Pancreas (tissue), 10 donors: Measurements from ENCODE around the gene IGFN1. TPM values are rescaled to one million over a fixed set of nuclear protein-coding genes. Genes with fewer than 3 reads are reported as not detected.

Experiments used
- ATAC-seq, 4 donors: fragments of 200-7000 bp; cut with Tn5 transposase; one replicate each; pipeline versions ENCODE4 v1.8.0 to v1.9.1; 2020; ENCODE audit warnings: mild to moderate bottlenecking in 4 of 4, moderate library complexity in 4 of 4
- DNase-seq, 6 donors: peaks; one replicate each; pipeline ENCODE4 v3.0.0-alpha.2; 2020
- FAIRE-seq: peaks from 2 replicates; lab custom pipeline; 2012; peaks lifted over from hg19 to GRCh38; lab: Jason Lieb, UNC
- H3K27ac ChIP-seq, 4 donors: fragments of 200-600 bp; sonication (generic); 1 replicate in 3 of 4; 2 replicates in 1 of 4; pipeline versions ENCODE4 v1.5.0 to v1.8.0; 2020
- H3K27me3 ChIP-seq, 4 donors: fragments of 200-600 bp; one replicate each; pipeline ENCODE4 v1.8.0; 2021
- H3K36me3 ChIP-seq, 3 donors: fragments of 200-600 bp; sonication (generic) in 1 of 3; one replicate each; pipeline versions ENCODE4 v1.5.0 to v1.8.0; 2020 to 2021
- H3K4me1 ChIP-seq, 3 donors: fragments of 200-600 bp; one replicate each; pipeline ENCODE4 v1.8.0; 2021
- H3K4me3 ChIP-seq, 4 donors: fragments of 200-600 bp; sonication (generic) in 2 of 4; one replicate each; pipeline versions ENCODE4 v1.5.0 to v1.8.0; 2020 to 2021
- H3K9me3 ChIP-seq, 4 donors: fragments of 200-600 bp; one replicate each; pipeline ENCODE4 v1.8.0; 2021
- CTCF ChIP-seq, 4 donors: fragments of 200-600 bp; sonication (generic) in 3 of 4; IDR thresholded peaks; one replicate each; pipeline versions ENCODE4 v1.5.0 to v1.8.0; 2021; ENCODE audit warnings: antibody characterized with exemption in 4 of 4
- WGBS, 2 donors: extraction: QIAGEN DNeasy Blood & Tissue Kit; methylation state at CpG; one replicate each; pipeline ENCODE4 v1.1.7; 2013; 5-methylcytosine and 5-hydroxymethylcytosine counted together
- intact Hi-C, 3 donors: fragments of 100-400 bp; cut with DNase I; formaldehyde crosslinking; loops; one replicate each; pipeline versions ENCODE4 v1.11.1 to v1.14.2; 2022
- polyA plus RNA-seq, 2 donors: library from polyadenylated mRNA; stranded (reverse); fragments of 200-250 nt; gene quantifications; one replicate each; pipeline ENCODE4 v1.2.3, GENCODE V29; 2013
- total RNA-seq, 6 donors: library from RNA; stranded (reverse); fragmentation: NEBNext Ultra II Directional in 4 of 6; extraction: Animal tissue kit (Norgen Biotek cat#: 25700) in 4 of 6; gene quantifications; one replicate each; pipeline versions ENCODE4 v1.2.1 to v1.2.4, GENCODE V29; 2021 to 2023
- donor health status: healthy with polysubstance abuse.
- donor health status: DM: no; HTN: no; CAD: no; lungs with moderate emphysema.
- donor health status: DM: no; HTN: no; CAD: no.
- donor health status: control.
- donor health status: control.
- donor health status: Bipolar disorder and iron deficiency.
- donor health status: DM: yes; HTN: yes; CAD: no.
- donor health status: DM: no; HTN: no; CAD: no.
- donor health status: DM: no; HTN: no; CAD: no.
- donor health status: DM: yes; HTN: yes; CAD: no.

The IGFN1 gene
- total and polyA plus RNA-seq, 8 donors: 4.1 to 48.4 (median 14.6) TPM

GRCh38 chr1:201266774-201267173, 76.2 kb downstream of the IGFN1 start:
- DNase-seq (no peak), ATAC-seq (no peak), FAIRE-seq (no peak)
- H3K9me3 ChIP-seq: no peaks in the 10 kb centered on the region
- H3K27ac ChIP-seq: no peak overlapping the region
- H3K4me1 ChIP-seq: no peaks in the 10 kb centered on the region
- no peak overlapping the region for H3K4me3 ChIP-seq
- no peaks in the 10 kb centered on the region for H3K36me3 ChIP-seq
- no peak for TF ChIP-seq CTCF (IDR thresholded peaks at IDR 0.05)
- 66 to 68% methylated on average over 3 of the region's 3 CpGs for WGBS, 2 donors
- no peaks in the 10 kb centered on the region for H3K27me3 ChIP-seq
- intact Hi-C loops: no loop called here

- no peak for FAIRE-seq
- WGBS, 2 donors: 82 to 83% methylated on average over 14 of the region's 14 CpGs
- Histone ChIP-seq H3K36me3 (no peaks in the 10 kb centered on the region), H3K4me3 (no peak overlapping the region), H3K27ac (no peak overlapping the region), H3K9me3 (no peaks in the 10 kb centered on the region), H3K27me3 (no peaks in the 10 kb centered on the region), H3K4me1 (no peaks in the 10 kb centered on the region)
- DNase-seq: peak in 1 of 6 donors; percentile 0
- no peak for TF ChIP-seq CTCF (IDR thresholded peaks at IDR 0.05)
- no peak for ATAC-seq
- intact Hi-C loops: no loop called here
Observed at GRCh38 chr1:201267481-201268229, 77.0 kb downstream of the IGFN1 start.

GRCh38 chr1:201268604-201269151, 78.1 kb downstream of the IGFN1 start:
- WGBS, 2 donors: 34 to 36% methylated on average over 12 of the region's 12 CpGs

DNA sequence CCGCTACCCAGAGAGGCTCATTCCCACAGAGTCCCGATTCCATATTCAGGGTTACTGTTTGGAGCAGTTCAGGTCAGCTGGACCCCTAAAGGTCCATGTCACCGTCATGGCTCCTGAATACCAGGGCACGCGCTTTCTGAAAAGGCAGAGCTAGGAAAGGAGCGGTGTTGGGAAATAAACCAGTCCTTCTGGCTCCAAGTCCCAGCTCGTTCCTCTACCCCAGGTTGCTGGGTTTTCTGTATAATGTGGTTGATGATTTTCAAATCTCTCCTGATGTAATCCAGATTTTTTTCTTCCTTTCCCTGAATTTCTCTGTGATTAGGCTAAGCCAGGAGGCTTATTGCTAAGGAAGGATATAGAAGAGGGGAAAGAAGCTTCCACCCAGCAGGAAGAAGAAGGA, 78.7 kb downstream of the IGFN1 start:
- Histone ChIP-seq H3K27me3 (no peaks in the 10 kb centered on the region), H3K36me3 (no peaks in the 10 kb centered on the region), H3K4me1 (no peaks in the 10 kb centered on the region), H3K9me3 (no peaks in the 10 kb centered on the region), H3K27ac (no peak overlapping the region), H3K4me3 (no peak overlapping the region)
- 81 to 86% methylated on average over 7 of the region's 7 CpGs for WGBS, 2 donors
- no peak for ATAC-seq
- FAIRE-seq: no peak
- no peak for TF ChIP-seq CTCF (IDR thresholded peaks at IDR 0.05)
- no peak for DNase-seq
- intact Hi-C loops: no loop called here

More at GRCh38 chr1:201268604-201269151, 78.1 kb downstream of the IGFN1 start:
- no peaks in the 10 kb centered on the region for H3K4me1 ChIP-seq
- intact Hi-C loops: no loop called here
- ATAC-seq (peak in 3 of 4 donors; percentile 27 to 48 (median 30)), DNase-seq (peak in 2 of 6 donors; percentile 16 to 54), FAIRE-seq (no peak)
- no peak overlapping the region for H3K4me3 ChIP-seq
- no peaks in the 10 kb centered on the region for H3K27me3 ChIP-seq
- H3K27ac ChIP-seq: no peak overlapping the region
- no peaks in the 10 kb centered on the region for H3K9me3 ChIP-seq
- TF ChIP-seq CTCF (IDR thresholded peaks at IDR 0.05): no peak
- H3K36me3 ChIP-seq: no peaks in the 10 kb centered on the region

DNA sequence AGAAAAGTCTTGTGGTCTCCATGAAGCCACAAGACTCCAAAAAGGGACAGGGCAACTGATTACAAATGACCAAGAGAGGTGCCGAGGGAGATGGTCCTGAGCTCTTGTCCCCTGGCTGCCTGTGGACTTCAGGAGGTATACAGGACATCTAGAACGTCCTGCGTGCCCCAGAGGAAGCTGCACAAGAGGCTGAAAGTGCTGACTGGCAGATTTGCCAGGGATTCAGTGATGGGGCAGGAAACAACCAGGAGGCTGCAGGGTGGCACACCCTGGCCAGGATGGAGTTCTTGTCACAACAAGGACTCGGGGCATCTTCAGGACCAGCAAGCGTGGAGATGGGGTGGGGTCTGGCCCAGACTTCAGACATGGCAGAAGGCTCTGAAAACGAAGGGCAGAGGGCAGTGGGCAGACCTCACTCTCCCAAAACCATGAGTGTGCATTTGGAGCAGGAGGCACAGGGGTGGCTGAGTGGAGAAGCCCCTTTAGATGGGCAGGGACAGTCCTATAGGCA, 79.3 kb downstream of the IGFN1 start:
- H3K4me3 ChIP-seq: no peak overlapping the region
- FAIRE-seq (no peak), ATAC-seq (no peak), DNase-seq (peak in 2 of 6 donors; percentile 5 to 35)
- 72 to 74% methylated on average over 6 of the region's 6 CpGs for WGBS, 2 donors
- no peak for TF ChIP-seq CTCF (IDR thresholded peaks at IDR 0.05)
- H3K9me3 ChIP-seq: no peaks in the 10 kb centered on the region
- H3K4me1 ChIP-seq: no peaks in the 10 kb centered on the region
- intact Hi-C loops: no loop called here
- no peaks in the 10 kb centered on the region for H3K27me3 ChIP-seq
- no peaks in the 10 kb centered on the region for H3K36me3 ChIP-seq
- H3K27ac ChIP-seq: no peak overlapping the region
